ENCODE measurements around the gene CACNA1G.

The CACNA1G gene

GRCh38 chr17:50521514-50521913 lies 39.0 kb upstream of the CACNA1G start:
- Histone ChIP-seq H3K9ac (ENCODE audit: low read depth, low read length) (no peak overlapping the region), H2AFZ (ENCODE audit: low read depth, low read length) (no peak overlapping the region), H4K20me1 (ENCODE audit: insufficient read depth, low read length) (no peaks in the 10 kb centered on the region), H3K4me1 (ENCODE audit: insufficient read depth, low read length) (no peaks in the 10 kb centered on the region), H3K36me3 (ENCODE audit: insufficient read depth, low read length) (no peaks in the 10 kb centered on the region), H3K27ac (ENCODE audit: low read length) (no peak overlapping the region), H3K4me3 (ENCODE audit: low read depth in 1 of 2, low read length in 2 of 2) (no peak overlapping the region), H3K27me3 (ENCODE audit: insufficient read depth, low read length, poor library complexity) (peaks cover 5% of the 10 kb centered on the region), H3K4me2 (ENCODE audit: insufficient read depth, low read length) (no peak overlapping the region), H3K9me3 (ENCODE audit: insufficient read depth, low read length, severe bottlenecking) (no peaks in the 10 kb centered on the region), H3K79me2 (ENCODE audit: insufficient read depth, low read length) (no peaks in the 10 kb centered on the region)
- TF ChIP-seq CTCF (IDR thresholded peaks at IDR 0.05; ENCODE audit: borderline replicate concordance, extremely low read depth, low read length, poor library complexity, severe bottlenecking) = no peak
- TF ChIP-seq EZH2 (IDR thresholded peaks at IDR 0.05; ENCODE audit: borderline replicate concordance, low read depth, low read length, severe bottlenecking) = no peak
- DNase-seq (no peak), ATAC-seq (ENCODE audit: insufficient read depth, low read depth) (no peak)

GRCh38 chr17:50522766-50523165 lies 37.7 kb upstream of the CACNA1G start:
- Histone ChIP-seq H3K9me3 (ENCODE audit: insufficient read depth, low read length, severe bottlenecking) (no peaks in the 10 kb centered on the region), H3K4me2 (ENCODE audit: insufficient read depth, low read length) (no peak overlapping the region), H3K79me2 (ENCODE audit: insufficient read depth, low read length) (no peaks in the 10 kb centered on the region), H3K36me3 (ENCODE audit: insufficient read depth, low read length) (no peaks in the 10 kb centered on the region), H3K4me1 (ENCODE audit: insufficient read depth, low read length) (no peaks in the 10 kb centered on the region), H3K27ac (ENCODE audit: low read length) (no peak overlapping the region), H3K4me3 (ENCODE audit: low read depth in 1 of 2, low read length in 2 of 2) (no peak overlapping the region), H3K9ac (ENCODE audit: low read depth, low read length) (no peak overlapping the region), H4K20me1 (ENCODE audit: insufficient read depth, low read length) (no peaks in the 10 kb centered on the region), H2AFZ (ENCODE audit: low read depth, low read length) (no peak overlapping the region), H3K27me3 (ENCODE audit: insufficient read depth, low read length, poor library complexity) (no peaks in the 10 kb centered on the region)
- no peak for ATAC-seq (ENCODE audit: insufficient read depth, low read depth)
- TF ChIP-seq CTCF (IDR thresholded peaks at IDR 0.05; ENCODE audit: borderline replicate concordance, extremely low read depth, low read length, poor library complexity, severe bottlenecking) (no peak), EZH2 (IDR thresholded peaks at IDR 0.05; ENCODE audit: borderline replicate concordance, low read depth, low read length, severe bottlenecking) (no peak)
- no peak for DNase-seq

- Histone ChIP-seq H4K20me1 (ENCODE audit: insufficient read depth, low read length) (no peaks in the 10 kb centered on the region), H3K9me3 (ENCODE audit: insufficient read depth, low read length, severe bottlenecking) (no peaks in the 10 kb centered on the region), H3K4me3 (ENCODE audit: low read depth in 1 of 2, low read length in 2 of 2) (no peak overlapping the region), H3K4me2 (ENCODE audit: insufficient read depth, low read length) (no peak overlapping the region), H3K27ac (ENCODE audit: low read length) (no peak overlapping the region), H3K4me1 (ENCODE audit: insufficient read depth, low read length) (no peaks in the 10 kb centered on the region), H3K36me3 (ENCODE audit: insufficient read depth, low read length) (no peaks in the 10 kb centered on the region), H3K9ac (ENCODE audit: low read depth, low read length) (no peak overlapping the region), H3K79me2 (ENCODE audit: insufficient read depth, low read length) (no peaks in the 10 kb centered on the region), H3K27me3 (ENCODE audit: insufficient read depth, low read length, poor library complexity) (no peaks in the 10 kb centered on the region), H2AFZ (ENCODE audit: low read depth, low read length) (no peak overlapping the region)
- TF ChIP-seq CTCF (IDR thresholded peaks at IDR 0.05; ENCODE audit: borderline replicate concordance, extremely low read depth, low read length, poor library complexity, severe bottlenecking) = no peak
- TF ChIP-seq EZH2 (IDR thresholded peaks at IDR 0.05; ENCODE audit: borderline replicate concordance, low read depth, low read length, severe bottlenecking) = no peak
- DNase-seq = no peak
- ATAC-seq (ENCODE audit: insufficient read depth, low read depth) = no peak
Observed at GRCh38 chr17:50523208-50523607, 37.3 kb upstream of the CACNA1G start.

GRCh38 chr17:50524838-50525237 lies 35.7 kb upstream of the CACNA1G start:
- H2AFZ ChIP-seq (ENCODE audit: low read depth, low read length) = no peak overlapping the region
- ATAC-seq (ENCODE audit: insufficient read depth, low read depth) = no peak
- H4K20me1 ChIP-seq (ENCODE audit: insufficient read depth, low read length) = no peaks in the 10 kb centered on the region
- TF ChIP-seq CTCF (IDR thresholded peaks at IDR 0.05; ENCODE audit: borderline replicate concordance, extremely low read depth, low read length, poor library complexity, severe bottlenecking) (no peak), EZH2 (IDR thresholded peaks at IDR 0.05; ENCODE audit: borderline replicate concordance, low read depth, low read length, severe bottlenecking) (no peak)
- H3K36me3 ChIP-seq (ENCODE audit: insufficient read depth, low read length) = no peaks in the 10 kb centered on the region
- H3K4me1 ChIP-seq (ENCODE audit: insufficient read depth, low read length) = no peaks in the 10 kb centered on the region
- no peaks in the 10 kb centered on the region for H3K9me3 ChIP-seq (ENCODE audit: insufficient read depth, low read length, severe bottlenecking)
- no peak for DNase-seq
- no peak overlapping the region for H3K4me3 ChIP-seq (ENCODE audit: low read depth in 1 of 2, low read length in 2 of 2)
- no peaks in the 10 kb centered on the region for H3K79me2 ChIP-seq (ENCODE audit: insufficient read depth, low read length)
- no peak overlapping the region for H3K4me2 ChIP-seq (ENCODE audit: insufficient read depth, low read length)
- H3K27me3 ChIP-seq (ENCODE audit: insufficient read depth, low read length, poor library complexity) = peaks cover 2% of the 10 kb centered on the region
- H3K27ac ChIP-seq (ENCODE audit: low read length) = no peak overlapping the region
- H3K9ac ChIP-seq (ENCODE audit: low read depth, low read length) = no peak overlapping the region
